CD4-positive, alpha-beta T cell (primary cell): ENCODE results near the gene CREB1. TPM values are rescaled to one million over a fixed set of nuclear protein-coding genes. Genes with fewer than 3 reads are reported as not detected.
A peak's percentile ranks its signal among the peaks of the same experiment; 100 is the strongest.

ENCODE experiments used
- ATAC-seq: fragments of 200-7000 bp; cut with Tn5 transposase; one replicate; pipeline ENCODE4 v1.10.0; 2022; ENCODE audit warnings: mild to moderate bottlenecking; ENCODE audit not compliant: poor library complexity
- CTCF ChIA-PET: fragments of 350-600 bp; sonication (Branson Sonifier 250); formaldehyde crosslinking; loops from one replicate; lab custom pipeline; 2021; ENCODE audit warnings: antibody characterized with exemption, inconsistent platforms; lab: Charles Lee
- POLR2A ChIA-PET: fragments of 350-600 bp; sonication (Branson Sonifier 250); formaldehyde crosslinking; loops from one replicate; lab custom pipeline; 2021; ENCODE audit warnings: antibody characterized with exemption, inconsistent platforms; lab: Charles Lee
- DNase-seq, 14 experiments: peaks; one replicate each; pipeline ENCODE4 v3.0.0-alpha.2; 2013 to 2020; ENCODE audit warnings: mixed read lengths in 2 of 14
- H3K27ac ChIP-seq, 2 donors: one replicate each; pipeline versions ENCODE4 v1.5.1 to v1.7.0; 2013; ENCODE audit warnings: low read length in 2 of 2, low read depth in 1 of 2, mild to moderate bottlenecking in 1 of 2
- H3K27me3 ChIP-seq, 2 experiments: 1 replicate in 1 of 2; 2 replicates in 1 of 2; pipeline versions ENCODE4 v1.6.1 to v1.7.0; 2013; ENCODE audit warnings: low read length in 2 of 2, control low read depth in 1 of 2, mild to moderate bottlenecking in 1 of 2, moderate library complexity in 1 of 2; ENCODE audit not compliant: insufficient read depth in 2 of 2, control insufficient read depth in 1 of 2
- H3K36me3 ChIP-seq: one replicate; pipeline ENCODE4 v1.6.1; 2013; ENCODE audit warnings: low read length, control low read depth; ENCODE audit not compliant: insufficient read depth
- H3K4me1 ChIP-seq: one replicate; pipeline ENCODE4 v1.6.1; 2013; ENCODE audit warnings: low read length, control low read depth; ENCODE audit not compliant: insufficient read depth
- H3K4me3 ChIP-seq: one replicate; pipeline ENCODE4 v1.5.1; 2013; ENCODE audit warnings: mild to moderate bottlenecking, low read length, moderate library complexity
- H3K9me3 ChIP-seq, 2 experiments: 1 replicate in 1 of 2; 2 replicates in 1 of 2; pipeline versions ENCODE4 v1.6.1 to v1.7.0; 2013; ENCODE audit warnings: low read length in 2 of 2, mild to moderate bottlenecking in 2 of 2, control low read depth in 1 of 2, moderate library complexity in 1 of 2; ENCODE audit not compliant: control insufficient read depth in 1 of 2, insufficient read depth in 1 of 2
- H3K27ac Mint-ChIP-seq: one replicate; pipeline ENCODE4 v1.8.0; 2020; ENCODE audit warnings: mixed read lengths
- H3K27me3 Mint-ChIP-seq: one replicate; pipeline ENCODE4 v1.8.0; 2021; ENCODE audit warnings: mixed read lengths
- H3K36me3 Mint-ChIP-seq: one replicate; pipeline ENCODE4 v1.8.0; 2021; ENCODE audit warnings: low read depth, mixed read lengths
- H3K4me1 Mint-ChIP-seq: one replicate; pipeline ENCODE4 v1.8.0; 2021; ENCODE audit warnings: low read depth, mixed read lengths
- H3K4me3 Mint-ChIP-seq: one replicate; pipeline ENCODE4 v1.8.0; 2020; ENCODE audit warnings: mild to moderate bottlenecking, mixed read lengths
- H3K9me3 Mint-ChIP-seq: one replicate; pipeline ENCODE4 v1.8.0; 2020; ENCODE audit warnings: mixed read lengths
- intact Hi-C, 2 experiments: fragments of 100-400 bp; cut with DNase I in 1 of 2; cut with micrococcal nuclease in 1 of 2; formaldehyde crosslinking; loops; one replicate each; pipeline versions ENCODE4 v1.15.1 to v1.9.0; 2023 to 2025; cut with DNase I, micrococcal nuclease
- total RNA-seq, 174 experiments: library from RNA in 2 of 174; stranded (reverse) in 2 of 174; gene quantifications; one replicate each; pipeline ENCODE4 v1.2.3 and lab custom pipeline; 2021 to 2026
- TF ChIP-seq, protein P1 (sequence below): fragments of 200-600 bp; IDR thresholded peaks from one replicate; pipeline ENCODE4 v1.8.0; 2022; ENCODE audit warnings: antibody characterized with exemption, mild to moderate bottlenecking

Gene CREB1
- total RNA-seq, 2 experiments from 2014 or later, result 62.5 to 67.1 TPM

DNA sequence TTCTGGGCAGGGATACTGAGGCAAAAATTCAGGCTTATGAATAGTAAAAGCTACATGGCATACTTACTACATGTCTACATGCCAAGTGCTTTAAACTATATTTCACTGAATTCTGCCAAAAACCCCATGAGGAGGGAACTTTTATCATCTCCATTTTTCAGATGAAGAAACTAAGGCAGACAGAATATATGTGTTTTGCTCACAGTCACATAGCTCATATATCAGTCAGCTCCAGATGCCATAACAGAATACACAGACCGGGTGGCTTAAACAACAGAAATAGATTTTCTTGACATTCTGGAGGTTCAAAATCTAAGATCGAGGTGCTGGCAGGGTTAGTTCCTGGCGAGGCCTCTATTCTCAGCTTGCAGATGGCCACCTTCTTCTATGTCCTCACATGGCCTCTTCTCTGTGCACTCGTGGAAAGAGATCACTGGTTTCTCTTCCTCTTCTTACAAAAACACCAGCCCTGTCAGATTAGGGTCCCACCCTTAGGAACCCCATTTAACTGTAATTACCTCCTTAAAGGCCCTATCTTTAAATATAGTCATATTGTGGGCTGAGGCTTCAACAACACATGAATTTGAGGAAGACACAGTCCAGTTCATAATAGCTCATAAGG, 27.1 kb upstream of the CREB1 start:
- no peaks in the 10 kb centered on the region for H3K27me3 Mint-ChIP-seq
- CTCF ChIA-PET, result interaction anchor here (0.6 to 1.2 kb wide), 2 partner anchors 21 to 22 kb away, joined by 3 to 4 read pairs; no protein-coding TSS in a partner anchor
- POLR2A ChIA-PET, result interaction anchor here (1.0 to 7.8 kb wide), 4 partner anchors 18 to 31 kb away, joined by 3 to 62 read pairs (median 4); partner anchors contain the start of gene CREB1
- Histone ChIP-seq H3K27ac (no peak overlapping the region), H3K27me3 (no peaks in the 10 kb centered on the region), H3K36me3 (no peaks in the 10 kb centered on the region), H3K4me3 (no peak overlapping the region), H3K4me1 (peaks cover 21% of the 10 kb centered on the region), H3K9me3 (no peaks in the 10 kb centered on the region)
- peak in 1 of 14 experiments; percentile 53 for DNase-seq
- no peak overlapping the region for H3K27ac Mint-ChIP-seq
- ATAC-seq, result no peak
- TF ChIP-seq, protein P1, sequence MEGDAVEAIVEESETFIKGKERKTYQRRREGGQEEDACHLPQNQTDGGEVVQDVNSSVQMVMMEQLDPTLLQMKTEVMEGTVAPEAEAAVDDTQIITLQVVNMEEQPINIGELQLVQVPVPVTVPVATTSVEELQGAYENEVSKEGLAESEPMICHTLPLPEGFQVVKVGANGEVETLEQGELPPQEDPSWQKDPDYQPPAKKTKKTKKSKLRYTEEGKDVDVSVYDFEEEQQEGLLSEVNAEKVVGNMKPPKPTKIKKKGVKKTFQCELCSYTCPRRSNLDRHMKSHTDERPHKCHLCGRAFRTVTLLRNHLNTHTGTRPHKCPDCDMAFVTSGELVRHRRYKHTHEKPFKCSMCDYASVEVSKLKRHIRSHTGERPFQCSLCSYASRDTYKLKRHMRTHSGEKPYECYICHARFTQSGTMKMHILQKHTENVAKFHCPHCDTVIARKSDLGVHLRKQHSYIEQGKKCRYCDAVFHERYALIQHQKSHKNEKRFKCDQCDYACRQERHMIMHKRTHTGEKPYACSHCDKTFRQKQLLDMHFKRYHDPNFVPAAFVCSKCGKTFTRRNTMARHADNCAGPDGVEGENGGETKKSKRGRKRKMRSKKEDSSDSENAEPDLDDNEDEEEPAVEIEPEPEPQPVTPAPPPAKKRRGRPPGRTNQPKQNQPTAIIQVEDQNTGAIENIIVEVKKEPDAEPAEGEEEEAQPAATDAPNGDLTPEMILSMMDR, result no peak
- no peak overlapping the region for H3K4me3 Mint-ChIP-seq
- intact Hi-C loops, result loop anchor here in 1 of 2 experiments (10.0 kb wide), 1 partner anchor 562 kb away; no protein-coding TSS in a partner anchor
- H3K4me1 Mint-ChIP-seq, result peaks cover 34% of the 10 kb centered on the region
- H3K36me3 Mint-ChIP-seq, result no peaks in the 10 kb centered on the region
- no peaks in the 10 kb centered on the region for H3K9me3 Mint-ChIP-seq

DNA sequence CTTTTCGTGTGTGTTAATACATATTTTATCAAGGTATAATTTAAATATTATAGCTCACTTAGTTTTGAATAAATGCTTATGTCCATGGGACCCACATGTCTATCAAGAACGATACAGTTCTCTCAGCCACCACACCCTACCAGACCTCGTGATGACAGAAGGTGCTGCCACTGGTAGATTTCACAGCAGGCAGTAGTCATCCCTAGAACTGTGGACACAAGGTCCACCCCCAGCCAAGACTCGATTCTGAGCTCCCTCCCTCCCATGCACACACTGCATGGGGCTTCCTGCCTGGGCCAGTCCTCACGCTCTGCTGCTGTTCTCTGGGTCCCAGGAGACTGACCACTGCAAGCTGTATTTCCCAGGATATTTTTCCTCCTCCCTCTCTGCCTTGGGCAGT, 26.5 kb upstream of the CREB1 start:
- Mint-ChIP-seq H3K9me3 (no peaks in the 10 kb centered on the region), H3K27me3 (no peaks in the 10 kb centered on the region), H3K4me3 (no peak overlapping the region), H3K27ac (no peak overlapping the region), H3K4me1 (peaks cover 34% of the 10 kb centered on the region), H3K36me3 (no peaks in the 10 kb centered on the region)
- ChIA-PET POLR2A (interaction anchor here (1.0 to 7.8 kb wide), 3 partner anchors 17 to 30 kb away, joined by 3 to 62 read pairs (median 4); partner anchors contain the start of gene CREB1), CTCF (interaction anchor here (0.6 to 1.9 kb wide), 3 partner anchors 21 to 122 kb away, joined by 3 to 4 read pairs (median 4); partner anchors contain the start of gene METTL21A)
- Histone ChIP-seq H3K27ac (no peak overlapping the region), H3K27me3 (no peaks in the 10 kb centered on the region), H3K4me1 (peaks cover 21% of the 10 kb centered on the region), H3K9me3 (no peaks in the 10 kb centered on the region), H3K36me3 (no peaks in the 10 kb centered on the region), H3K4me3 (no peak overlapping the region)
- DNase-seq (peak in 1 of 14 experiments; percentile 51), ATAC-seq (no peak)
- intact Hi-C loops, result loop anchor here in 1 of 2 experiments (10.0 kb wide), 1 partner anchor 562 kb away; no protein-coding TSS in a partner anchor
- TF ChIP-seq, protein P1, result no peak

DNA sequence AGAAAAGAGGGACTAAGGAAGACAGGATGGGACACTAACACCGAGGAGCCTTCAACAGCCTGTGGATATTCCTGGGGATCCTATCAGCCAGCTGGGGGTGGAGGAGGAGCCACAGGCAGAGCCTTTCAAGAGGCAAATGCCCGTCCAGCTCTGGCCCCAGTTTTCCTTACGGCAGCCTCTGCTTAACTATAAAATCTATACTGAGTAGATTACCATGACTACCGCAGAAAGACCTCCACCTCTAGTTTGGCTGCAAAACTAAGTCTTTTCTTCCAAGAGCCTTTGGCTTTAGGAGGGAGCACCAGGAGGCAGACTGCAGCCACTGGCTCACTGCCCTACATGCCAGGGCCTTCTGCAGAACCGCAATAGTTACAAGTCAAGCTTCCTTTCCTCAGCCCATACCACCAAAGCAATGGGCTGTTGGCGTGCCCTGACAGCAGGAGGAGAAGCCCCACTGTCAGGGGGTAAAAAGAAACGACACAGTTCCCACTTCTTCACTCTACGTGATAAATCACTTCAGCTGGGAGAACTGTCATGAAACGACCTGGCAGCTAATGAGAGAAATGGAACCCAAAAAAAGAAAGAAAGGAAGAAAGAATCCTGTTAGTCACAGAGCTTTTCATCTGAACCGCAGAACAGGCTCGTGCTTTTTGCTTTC, 25.1 kb upstream of the CREB1 start:
- CTCF ChIA-PET, result interaction anchor here (1.9 kb wide), 1 partner anchor 121 kb away, joined by 4 read pairs; the partner anchor contains the start of gene METTL21A
- H3K4me1 Mint-ChIP-seq, result peaks cover 34% of the 10 kb centered on the region
- intact Hi-C loops, result loop anchor here in 1 of 2 experiments (10.0 kb wide), 1 partner anchor 560 kb away; no protein-coding TSS in a partner anchor
- ATAC-seq (no peak), DNase-seq (no peak)
- POLR2A ChIA-PET, result interaction anchor here (0.6 to 7.8 kb wide), 6 partner anchors 10 to 739 kb away, joined by 3 to 62 read pairs (median 3); partner anchors contain the start of genes CREB1, FASTKD2 and MDH1B
- H3K27me3 Mint-ChIP-seq, result no peaks in the 10 kb centered on the region
- H3K27ac ChIP-seq, result no peak overlapping the region
- H3K27me3 ChIP-seq, result no peaks in the 10 kb centered on the region
- H3K9me3 ChIP-seq, result no peaks in the 10 kb centered on the region
- H3K27ac Mint-ChIP-seq, result peak overlapping the region; percentile 37
- no peaks in the 10 kb centered on the region for H3K36me3 Mint-ChIP-seq
- H3K36me3 ChIP-seq, result no peaks in the 10 kb centered on the region
- no peaks in the 10 kb centered on the region for H3K9me3 Mint-ChIP-seq
- TF ChIP-seq, protein P1, result no peak
- no peak overlapping the region for H3K4me3 ChIP-seq
- peak overlapping the region; percentile 40 for H3K4me3 Mint-ChIP-seq
- peaks cover 21% of the 10 kb centered on the region for H3K4me1 ChIP-seq
